GM18517 (cell line): ENCODE measurements around the gene TNFRSF8.
A peak's percentile ranks its signal among the peaks of the same experiment; 100 is the strongest.
"Not testable (repeated sequence)": the region's sequence is repeated elsewhere in the genome, so short reads cannot be mapped to it uniquely, and the experiment has no call there.

ENCODE experiments used
- ATAC-seq: cut with Tn5 transposase; IDR thresholded peaks from one replicate; pipeline ENCODE4 v1.9.1; 2021; ENCODE audit warnings: mild to moderate bottlenecking, moderate library complexity; ENCODE audit not compliant: unreplicated experiment

TNFRSF8 gene

GRCh38 chr1:12038356-12039163, 24.5 kb upstream of the TNFRSF8 start:
- no peak for ATAC-seq

DNA sequence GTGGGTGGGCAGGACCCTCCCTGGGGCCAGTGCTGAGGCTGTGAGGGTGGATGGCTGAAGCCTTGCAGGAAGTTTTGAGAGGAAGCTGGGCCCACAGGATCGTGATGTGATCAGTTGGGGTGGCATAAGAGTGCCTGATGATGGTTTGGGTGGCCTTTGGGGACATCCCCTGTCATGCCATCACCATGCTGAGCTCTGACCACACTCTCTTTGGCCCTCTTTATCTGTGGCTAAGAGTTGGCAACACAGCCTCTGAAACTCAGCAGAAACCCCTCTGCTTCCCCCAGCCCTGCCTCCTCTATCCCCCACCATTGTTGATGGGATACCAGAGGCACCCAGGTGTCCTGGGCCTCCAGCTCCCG, 24.0 kb upstream of the TNFRSF8 start:
- ATAC-seq: no peak

- not testable (repeated sequence) for ATAC-seq
Observed at GRCh38 chr1:12039824-12040456, 23.2 kb upstream of the TNFRSF8 start.

DNA sequence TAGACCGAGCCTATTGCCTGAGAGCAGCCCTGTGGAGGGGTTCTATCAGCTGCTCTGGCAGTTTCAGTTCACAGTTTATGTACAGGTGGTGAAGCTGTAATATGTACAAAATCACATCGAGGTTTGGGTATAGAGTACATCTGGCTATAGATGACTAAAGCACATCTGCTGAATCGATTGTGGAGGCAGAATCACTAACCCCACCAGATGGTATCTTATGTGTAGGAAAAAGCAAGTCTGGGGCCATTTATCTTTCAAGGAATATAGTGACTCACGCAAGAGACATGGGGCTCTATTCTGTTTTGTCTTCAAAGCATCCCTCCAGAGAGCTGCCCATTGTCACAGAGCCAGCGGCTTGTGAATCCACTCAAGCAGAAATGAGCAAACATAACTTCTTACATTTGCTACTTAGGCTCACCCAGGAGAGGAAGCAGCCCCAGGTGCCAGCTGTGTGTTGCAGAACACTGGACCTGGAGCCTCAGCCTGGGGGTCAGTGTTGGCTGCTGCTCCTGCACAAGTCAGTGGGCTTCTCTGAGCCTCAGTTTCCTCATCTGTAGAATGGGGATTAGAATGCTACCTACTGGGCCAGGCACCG, 22.5 kb upstream of the TNFRSF8 start:
- ATAC-seq: peak; percentile 76

DNA sequence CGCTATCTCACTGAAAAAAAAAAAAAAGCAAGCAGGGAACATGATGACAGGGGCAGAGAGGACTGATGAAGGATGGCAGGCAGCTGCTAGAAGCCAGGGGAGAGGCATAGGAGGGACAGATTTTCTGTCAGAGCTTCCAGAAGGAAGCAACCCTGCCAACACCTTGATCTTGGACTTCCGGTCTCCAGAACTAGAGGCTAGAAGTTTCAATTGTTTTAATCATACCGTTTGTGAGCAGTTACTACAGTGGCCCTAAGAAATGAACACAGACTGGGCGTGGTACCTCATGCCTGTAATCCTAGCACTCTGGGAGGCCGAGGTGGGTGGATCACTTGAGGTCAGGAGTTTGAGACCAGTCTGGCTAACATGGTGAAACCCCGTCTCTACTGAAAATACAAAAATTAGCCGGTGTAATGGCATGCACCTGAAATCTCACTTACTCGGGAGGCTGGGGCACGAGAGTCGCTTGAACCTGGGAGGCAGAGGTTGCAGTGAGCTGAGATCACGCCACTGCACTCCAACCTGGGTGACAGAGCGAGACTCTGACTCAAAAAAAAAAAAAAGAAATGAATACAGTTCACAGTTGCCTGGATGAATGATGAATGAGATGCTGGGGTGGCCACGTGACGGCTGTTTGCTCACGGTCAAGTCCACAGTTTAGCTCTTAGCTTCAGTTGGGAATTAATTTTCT, 18.8 kb upstream of the TNFRSF8 start:
- not testable (repeated sequence) for ATAC-seq

GRCh38 chr1:12046749-12047119, 16.4 kb upstream of the TNFRSF8 start:
- ATAC-seq: no peak

- ATAC-seq: peak; percentile 48
Observed at GRCh38 chr1:12047120-12047876, 15.8 kb upstream of the TNFRSF8 start.

DNA sequence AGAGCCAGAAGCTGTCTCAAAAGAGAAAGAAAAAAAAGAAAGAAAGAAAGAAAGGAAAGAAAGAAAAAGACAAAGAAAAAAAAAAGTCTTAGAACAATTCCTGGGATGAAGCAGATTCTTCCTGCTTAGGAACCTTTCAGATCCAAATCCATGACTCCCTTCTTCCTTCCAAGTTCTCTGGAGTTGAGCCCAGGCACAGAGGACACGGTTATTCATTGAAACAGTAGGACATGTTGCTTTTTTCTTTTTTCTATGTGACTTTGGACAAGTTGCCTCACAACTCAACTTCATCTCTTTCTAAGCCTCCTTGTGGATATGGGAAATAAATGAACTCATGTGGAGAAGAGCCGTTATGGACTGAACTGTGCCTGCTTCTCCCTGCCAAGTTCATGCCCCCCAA, 14.7 kb upstream of the TNFRSF8 start:
- no peak for ATAC-seq

DNA sequence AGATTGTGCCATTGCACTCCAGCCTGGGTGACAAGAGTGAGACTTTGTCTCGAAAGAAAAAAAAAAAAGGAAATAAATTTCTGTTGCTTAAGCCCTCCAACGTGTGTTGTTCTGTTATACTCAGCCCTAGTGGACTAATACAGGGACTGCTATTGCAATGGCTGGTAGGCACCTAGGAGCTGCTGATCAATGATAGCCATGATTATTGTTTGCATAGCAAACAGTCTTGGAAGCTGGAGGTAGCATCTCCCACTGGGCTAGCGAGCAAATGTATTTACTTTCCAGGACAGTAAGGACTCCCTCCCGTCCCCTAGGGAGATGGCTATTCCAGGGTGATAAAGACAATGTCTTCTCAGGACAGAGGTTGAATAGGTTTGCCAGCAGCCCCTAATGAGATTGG, 13.5 kb upstream of the TNFRSF8 start:
- no peak for ATAC-seq

- ATAC-seq: no peak
Observed at GRCh38 chr1:12051361-12051760, 11.7 kb upstream of the TNFRSF8 start.

DNA sequence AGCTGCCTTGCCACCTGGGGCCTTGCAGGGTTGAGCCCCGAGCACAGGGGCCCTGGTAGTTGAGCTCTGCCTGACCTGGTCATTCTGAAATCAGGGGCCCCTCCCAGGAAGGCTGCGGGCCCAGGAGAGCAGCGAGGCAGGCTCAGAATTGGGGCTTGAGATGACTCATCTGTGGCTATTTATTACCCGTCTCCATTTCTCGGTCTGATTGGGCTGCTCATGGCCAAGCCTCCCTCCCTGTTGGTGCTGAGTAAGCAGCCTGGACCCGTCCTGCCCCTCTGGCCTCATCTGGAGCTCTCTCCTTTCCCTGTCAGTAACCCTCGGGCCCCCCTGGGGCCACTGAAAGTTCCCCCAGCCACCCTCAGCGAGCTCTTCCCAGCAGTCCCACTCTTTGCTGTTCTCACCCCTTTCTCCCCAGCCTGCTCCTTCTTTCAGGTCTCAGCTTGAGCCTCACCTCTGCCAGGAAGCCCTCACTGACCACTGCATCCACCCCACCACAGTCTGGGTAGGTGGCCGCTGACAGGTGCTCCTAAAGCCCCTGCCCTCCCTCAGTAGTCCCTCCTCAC, 11.0 kb upstream of the TNFRSF8 start:
- ATAC-seq: peak; percentile 60

- ATAC-seq: no peak
Observed at GRCh38 chr1:12052997-12053686, 10.0 kb upstream of the TNFRSF8 start.

- no peak for ATAC-seq
Observed at GRCh38 chr1:12053752-12054548, 9.2 kb upstream of the TNFRSF8 start.

DNA sequence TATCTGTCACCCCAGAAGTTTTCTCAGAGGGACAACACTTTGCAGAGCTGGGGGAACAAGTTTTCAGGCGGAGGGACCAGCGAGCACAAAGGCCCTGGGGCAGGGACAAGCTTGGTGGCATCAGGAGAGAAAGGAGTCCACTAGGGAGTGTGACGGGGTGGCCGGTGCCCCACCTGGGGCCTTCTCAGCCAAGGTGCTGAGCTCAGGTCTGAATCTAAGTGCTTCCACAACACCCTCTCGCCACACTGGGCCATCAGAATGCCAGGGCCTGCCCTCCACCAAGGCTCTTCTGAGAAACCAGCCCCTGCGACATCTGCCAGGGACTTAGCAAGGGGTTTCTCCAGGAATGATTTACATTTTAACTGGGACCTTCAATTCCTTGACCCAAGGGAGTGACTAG, 7.8 kb upstream of the TNFRSF8 start:
- ATAC-seq: no peak

DNA sequence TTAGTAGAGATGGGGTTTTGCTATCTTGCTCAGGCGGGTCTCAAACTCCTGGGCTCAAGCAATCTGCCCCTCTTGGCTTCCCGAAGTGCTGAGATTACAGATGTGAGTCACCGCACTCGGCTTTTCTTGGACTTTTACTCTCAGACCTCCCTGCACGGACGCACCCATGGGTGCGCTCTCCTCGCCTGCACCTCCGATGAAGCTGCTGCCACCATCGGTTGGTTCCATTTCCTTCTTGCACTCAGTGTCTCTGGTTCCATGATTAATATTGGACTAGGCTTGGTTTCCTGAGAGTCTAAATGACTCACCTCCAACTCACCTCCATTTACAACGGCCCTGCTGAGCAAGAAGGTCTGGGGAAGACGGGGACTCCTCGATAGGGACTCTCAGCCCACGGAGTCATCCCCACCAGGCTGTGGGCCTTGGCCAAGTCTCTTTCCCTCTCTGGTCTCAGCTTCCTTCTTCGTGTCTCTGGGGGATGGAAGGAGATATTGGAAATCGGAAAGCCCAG, 6.7 kb upstream of the TNFRSF8 start:
- no peak for ATAC-seq

DNA sequence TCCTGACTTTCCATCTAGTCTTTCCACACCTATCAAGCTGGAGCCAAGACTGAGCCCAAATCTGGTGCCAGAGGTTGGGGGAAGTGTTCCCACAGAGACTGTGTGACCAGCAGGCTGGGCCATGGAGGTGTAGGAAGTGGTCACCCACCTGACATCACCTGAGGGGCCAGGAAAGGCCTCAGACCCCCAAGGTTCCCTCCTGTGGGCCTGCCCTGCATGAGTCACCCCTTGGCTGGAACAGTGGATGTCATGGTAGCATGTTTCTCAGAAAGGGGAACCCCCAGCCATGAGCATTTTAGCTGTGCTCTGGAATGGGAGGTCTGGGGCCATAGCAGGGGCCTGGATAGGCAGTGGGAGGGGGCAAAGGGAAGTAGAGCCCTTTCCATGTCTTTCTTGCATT, 5.7 kb upstream of the TNFRSF8 start:
- ATAC-seq: no peak

DNA sequence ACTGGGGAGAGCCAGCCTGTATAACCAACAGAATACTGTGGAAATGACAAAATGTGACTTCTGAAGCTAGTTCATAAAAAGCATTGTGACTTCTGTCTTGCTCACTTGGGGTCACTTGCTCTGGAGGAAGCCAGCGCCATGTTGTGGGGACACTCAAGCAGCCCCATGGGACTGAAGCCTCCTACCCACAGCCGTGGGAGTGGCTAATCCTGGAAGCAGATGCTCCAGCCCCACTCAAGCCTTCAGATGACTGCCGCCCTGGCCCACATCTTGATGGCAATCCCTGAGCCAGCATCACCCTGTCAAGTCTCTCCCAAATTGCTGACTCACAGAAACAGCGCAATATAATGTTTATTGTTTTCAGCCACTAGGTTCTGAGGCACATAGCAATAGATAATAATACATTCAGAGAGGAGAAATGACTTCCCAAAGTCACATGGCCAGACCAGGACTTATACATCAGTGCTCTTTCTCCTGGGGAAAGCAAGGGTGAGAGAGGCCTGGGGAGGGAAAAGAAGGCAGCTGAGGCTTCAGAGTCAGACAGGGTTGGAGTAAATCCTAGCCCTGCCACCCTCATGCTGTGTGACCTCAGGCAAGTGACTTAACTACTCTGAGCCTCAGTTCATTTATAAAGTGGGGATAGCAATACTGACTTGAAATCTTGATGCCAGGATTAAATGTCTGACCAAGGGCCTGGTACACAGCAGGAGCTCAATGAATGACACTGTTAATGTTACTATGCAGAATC, 5.0 kb upstream of the TNFRSF8 start:
- ATAC-seq: no peak

GRCh38 chr1:12059226-12059625, 3.9 kb upstream of the TNFRSF8 start:
- no peak for ATAC-seq
